HL-60 (cell line): ENCODE data around the gene WHAMM.

ENCODE experiments used
- DNase-seq, 2 experiments: peaks; one replicate each; pipeline ENCODE4 v3.0.0-alpha.2; 2010 to 2020; ENCODE audit warnings: low read depth in 1 of 2, low spot score in 1 of 2
- H3K27ac ChIP-seq: fragments of 250-450 bp; sonication (Bioruptor Pico); replicated peaks from 2 replicates; pipeline ENCODE4 v1.5.1; 2020; ENCODE audit warnings: mild to moderate bottlenecking, moderate library complexity
- H3K27me3 ChIP-seq: fragments of 250-450 bp; sonication (Bioruptor Pico); 2 replicates; pipeline ENCODE4 v1.5.1; 2021; ENCODE audit warnings: mild to moderate bottlenecking, moderate library complexity; ENCODE audit not compliant: insufficient read depth, poor library complexity, severe bottlenecking
- H3K4me3 ChIP-seq: replicated peaks from 2 replicates; pipeline ENCODE4 v1.5.1; 2011; ENCODE audit warnings: mild to moderate bottlenecking, control low read depth, low read length; ENCODE audit not compliant: insufficient read depth
- CTCF ChIP-seq: IDR thresholded peaks from one replicate; pipeline ENCODE4 v1.5.1; 2011; ENCODE audit warnings: low read length, control low read depth, inconsistent platforms; ENCODE audit not compliant: insufficient read depth
- GABPA ChIP-seq: IDR thresholded peaks from 2 replicates; pipeline ENCODE4 v1.6.1; 2012; ENCODE audit warnings: low read depth
- POLR2AphosphoS5 ChIP-seq: IDR thresholded peaks from 2 replicates; pipeline ENCODE4 v1.6.1; 2012; ENCODE audit warnings: low read depth
- REST ChIP-seq: IDR thresholded peaks from 2 replicates; pipeline ENCODE4 v1.6.1; 2012; ENCODE audit warnings: low read depth; ENCODE audit not compliant: insufficient replicate concordance
- SPI1 ChIP-seq: IDR thresholded peaks from 2 replicates; pipeline ENCODE4 v1.6.1; 2012; ENCODE audit warnings: low read depth, mild to moderate bottlenecking, borderline replicate concordance

Gene WHAMM

GRCh38 chr15:82835391-82835917, 26.0 kb downstream of the WHAMM start:
- no peak for TF ChIP-seq CTCF
- TF ChIP-seq REST: no peak
- no peak for TF ChIP-seq SPI1
- TF ChIP-seq POLR2AphosphoS5: no peak
- TF ChIP-seq GABPA: no peak
- no peak for DNase-seq
- H3K27me3 ChIP-seq: no peaks in the 10 kb centered on the region
- no peak overlapping the region for H3K27ac ChIP-seq
- H3K4me3 ChIP-seq: no peak overlapping the region

- no peak for TF ChIP-seq GABPA
- no peak for TF ChIP-seq CTCF
- no peak for TF ChIP-seq REST
- TF ChIP-seq SPI1: no peak
- no peak for TF ChIP-seq POLR2AphosphoS5
- Histone ChIP-seq H3K27me3 (no peaks in the 10 kb centered on the region), H3K4me3 (no peak overlapping the region), H3K27ac (no peak overlapping the region)
- no peak for DNase-seq
These were observed 28.8 kb downstream of the WHAMM start for GRCh38 chr15:82838096-82838735.

GRCh38 chr15:82839136-82839535, 29.7 kb downstream of the WHAMM start:
- no peak overlapping the region for H3K27ac ChIP-seq
- DNase-seq: no peak
- H3K4me3 ChIP-seq: no peak overlapping the region
- TF ChIP-seq SPI1: no peak
- no peak for TF ChIP-seq POLR2AphosphoS5
- TF ChIP-seq CTCF: no peak
- TF ChIP-seq REST: no peak
- TF ChIP-seq GABPA: no peak
- no peaks in the 10 kb centered on the region for H3K27me3 ChIP-seq
